HTR-8/SVneo (cell line): ENCODE results near the gene SNX3.

Experiments
- DNase-seq: peaks from one replicate; pipeline ENCODE4 v3.0.0; 2011; ENCODE audit warnings: low spot score, mixed read lengths; ENCODE audit not compliant: insufficient read length
- FAIRE-seq: peaks from 2 replicates; lab custom pipeline; 2011; peaks lifted over from hg19 to GRCh38; lab: Jason Lieb, UNC

The SNX3 gene

DNA sequence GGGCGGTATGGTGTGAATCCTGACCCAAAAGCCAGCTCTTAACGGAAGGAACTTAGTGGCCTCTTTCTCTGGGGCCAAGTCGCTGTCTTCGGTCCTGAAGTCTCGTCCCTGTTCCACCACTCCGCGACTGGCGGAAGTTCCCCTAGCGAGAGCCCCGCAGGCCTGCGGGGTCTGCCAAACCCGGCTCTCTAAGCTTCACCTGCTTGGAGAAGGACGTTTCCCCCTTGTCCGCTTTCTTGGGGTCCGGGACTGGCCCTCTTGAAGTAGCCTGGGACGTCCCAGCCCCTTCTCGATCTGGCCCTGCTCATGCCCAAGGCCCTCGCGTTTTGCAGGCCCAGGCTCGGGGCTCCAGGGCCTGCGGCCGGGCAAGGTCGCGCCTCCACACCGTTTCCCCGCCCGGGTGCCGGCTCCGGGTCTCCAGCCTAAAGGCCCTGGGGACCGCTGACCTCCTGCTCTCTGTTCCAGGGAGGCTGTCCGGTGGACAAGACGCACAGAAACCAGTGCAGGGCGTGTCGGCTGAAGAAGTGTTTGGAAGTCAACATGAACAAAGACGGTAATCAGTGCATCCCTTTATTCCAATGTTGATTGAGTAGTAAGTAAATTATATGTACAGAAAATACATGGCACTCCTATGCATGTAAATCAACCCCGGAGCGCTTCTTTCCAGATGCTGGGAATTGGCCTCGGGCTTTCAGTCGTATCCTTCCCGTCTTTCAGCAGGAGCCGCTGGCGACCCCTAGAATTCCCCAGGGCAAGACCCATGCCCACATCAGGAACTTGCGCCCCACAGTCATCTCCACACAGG lies 86.3 kb downstream of the SNX3 start:
- FAIRE-seq (no peak), DNase-seq (no peak)

DNA sequence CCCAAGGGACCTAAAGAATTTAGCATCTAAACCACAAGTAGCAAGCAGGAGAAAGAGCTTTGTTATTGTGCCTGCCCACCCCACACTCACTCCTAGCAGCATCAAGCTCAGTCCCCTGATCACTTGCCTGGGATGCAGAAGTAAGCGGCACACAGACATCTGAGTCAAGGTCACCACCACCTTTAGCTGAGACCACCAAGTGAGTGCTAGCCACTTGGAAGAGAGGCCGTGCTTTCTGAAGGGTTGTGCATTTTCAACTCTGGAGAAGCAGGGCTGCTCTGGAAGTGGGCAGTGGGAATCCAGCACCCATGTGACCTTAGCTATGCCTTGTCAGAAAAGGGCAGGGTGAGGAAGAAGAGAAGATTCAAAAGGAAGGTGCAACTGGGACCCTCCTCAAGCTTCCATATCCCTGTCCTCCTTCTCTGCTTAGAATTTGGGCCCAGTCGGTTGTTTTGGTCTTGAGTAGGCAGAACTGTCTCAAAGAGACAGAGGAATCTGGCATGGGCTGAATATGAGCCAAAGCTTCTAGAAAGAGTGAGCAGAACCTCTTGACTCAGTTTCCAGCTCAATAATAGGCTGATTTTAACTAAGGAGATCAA lies 88.8 kb downstream of the SNX3 start:
- FAIRE-seq (no peak), DNase-seq (no peak)

DNA sequence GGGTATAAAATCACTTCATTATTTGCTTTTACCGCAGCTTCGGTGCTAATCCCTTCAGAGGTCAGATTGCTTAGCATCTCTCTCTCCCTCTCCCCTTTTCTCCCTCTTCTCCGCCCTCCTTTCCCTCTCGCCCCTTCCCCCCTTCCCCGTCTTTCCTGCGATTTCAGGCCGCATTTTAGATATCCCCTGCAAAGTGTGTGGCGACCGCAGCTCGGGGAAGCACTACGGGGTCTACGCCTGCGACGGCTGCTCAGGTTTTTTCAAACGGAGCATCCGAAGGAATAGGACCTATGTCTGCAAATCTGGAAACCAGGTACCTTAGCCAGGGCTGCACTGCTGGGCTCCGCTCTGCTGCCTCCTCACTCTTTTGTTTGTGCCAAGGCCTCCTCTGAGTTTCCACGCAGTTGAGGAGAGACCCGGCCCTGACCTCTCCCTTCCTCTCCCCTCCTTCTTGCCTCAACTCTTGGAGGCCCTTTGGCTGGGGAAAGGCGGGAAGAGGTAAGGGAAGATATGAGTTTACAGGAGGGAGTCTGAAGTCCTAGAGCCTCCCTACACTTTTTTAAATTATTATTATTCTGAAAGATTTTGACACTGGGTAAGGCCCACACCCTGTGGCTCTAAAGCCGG lies 89.4 kb downstream of the SNX3 start:
- FAIRE-seq (no peak), DNase-seq (no peak)

DNA sequence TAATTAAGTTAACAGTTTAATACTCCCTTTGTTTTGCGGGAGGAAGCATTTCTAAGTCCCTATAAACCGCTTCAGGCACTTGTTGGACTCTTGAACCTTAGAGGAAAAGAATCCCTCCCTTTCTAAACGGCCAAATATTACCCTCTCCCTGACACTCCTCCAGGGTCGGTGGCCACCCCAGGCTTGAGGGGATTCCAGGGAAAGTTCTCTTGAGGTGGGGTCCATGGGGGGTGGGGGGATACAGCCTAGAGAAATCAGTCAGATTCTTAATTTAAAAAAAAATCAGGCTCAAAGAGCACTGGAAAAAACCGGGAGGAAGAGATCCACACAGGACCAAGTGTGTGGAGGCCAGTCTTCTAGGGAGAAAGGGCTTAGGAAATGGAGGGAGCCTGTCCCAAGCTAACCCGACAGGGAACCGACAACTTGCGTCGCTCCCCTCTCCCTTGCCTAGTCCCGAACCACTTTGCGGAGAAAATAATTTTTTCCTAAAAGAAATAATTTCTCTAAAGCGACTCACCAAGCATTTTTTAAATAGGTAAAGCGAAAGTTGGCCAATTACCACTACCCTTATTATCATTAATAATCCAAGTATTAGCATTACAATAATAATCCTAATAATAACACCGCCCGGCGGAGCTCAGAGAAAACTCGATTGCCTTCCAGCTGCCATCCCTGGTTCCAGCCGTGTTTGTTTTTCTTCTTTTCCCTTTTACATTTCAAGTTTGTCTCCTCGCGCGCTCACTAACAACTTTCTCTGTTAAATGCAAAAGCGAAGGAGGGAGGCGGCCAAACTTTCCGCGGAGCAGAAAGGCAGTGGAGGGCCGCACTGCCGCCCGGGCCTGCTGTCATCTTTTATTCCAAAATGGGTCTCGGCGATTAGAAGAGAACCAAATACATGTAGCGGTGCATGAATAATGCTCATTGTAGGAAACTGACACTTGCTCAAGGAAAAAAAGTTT lies 90.2 kb downstream of the SNX3 start:
- DNase-seq: no peak
- no peak for FAIRE-seq

GRCh38 chr6:108169464-108170331 lies 91.1 kb downstream of the SNX3 start:
- DNase-seq (no peak), FAIRE-seq (no peak)

DNA sequence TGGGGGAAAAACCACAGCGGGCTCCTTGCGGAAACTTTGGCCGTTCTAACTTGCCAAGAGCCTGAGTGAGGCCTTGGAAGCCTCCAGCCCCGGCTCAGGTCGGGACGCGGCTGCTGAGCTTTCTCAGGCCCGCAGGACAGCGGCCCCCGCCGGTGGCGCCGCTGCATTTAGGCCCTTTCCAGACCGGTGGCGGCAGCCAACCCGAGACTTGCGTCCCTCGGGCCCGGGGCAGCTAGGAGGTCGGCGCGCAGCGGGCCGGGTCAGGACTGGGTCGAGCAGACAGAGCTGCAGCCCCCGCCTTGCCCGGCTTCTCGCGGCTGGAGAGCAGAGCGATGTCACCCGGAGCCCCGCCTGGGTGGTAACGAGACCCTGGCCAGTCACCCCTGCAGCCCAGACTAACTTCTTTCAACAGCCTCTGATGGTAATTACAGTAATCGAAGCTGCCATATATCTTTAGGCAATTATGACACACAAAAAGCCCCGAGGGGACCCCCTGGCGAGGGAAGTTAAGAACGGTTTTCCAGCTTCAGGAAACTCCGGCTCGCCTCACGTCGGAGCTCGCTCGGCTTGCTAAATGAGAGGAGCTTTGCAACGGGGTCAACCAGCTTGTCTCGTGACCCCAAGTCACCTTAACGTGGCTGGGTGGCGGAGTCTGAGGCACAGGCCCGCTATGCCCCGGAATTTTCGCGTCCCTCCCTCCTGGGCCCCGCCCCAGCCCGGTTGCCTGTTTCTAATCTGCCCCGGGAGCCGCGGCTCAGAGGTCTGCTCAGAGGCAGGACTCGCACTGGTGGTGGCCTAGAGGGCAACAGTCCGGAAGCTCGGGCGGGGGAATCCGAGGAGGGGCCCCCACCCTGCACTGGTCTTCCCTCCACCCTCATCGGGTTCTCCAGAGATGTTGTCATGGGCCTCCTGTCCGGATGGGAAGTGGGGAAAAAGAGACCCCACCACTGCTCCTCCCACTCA lies 92.1 kb downstream of the SNX3 start:
- no peak for FAIRE-seq

DNA sequence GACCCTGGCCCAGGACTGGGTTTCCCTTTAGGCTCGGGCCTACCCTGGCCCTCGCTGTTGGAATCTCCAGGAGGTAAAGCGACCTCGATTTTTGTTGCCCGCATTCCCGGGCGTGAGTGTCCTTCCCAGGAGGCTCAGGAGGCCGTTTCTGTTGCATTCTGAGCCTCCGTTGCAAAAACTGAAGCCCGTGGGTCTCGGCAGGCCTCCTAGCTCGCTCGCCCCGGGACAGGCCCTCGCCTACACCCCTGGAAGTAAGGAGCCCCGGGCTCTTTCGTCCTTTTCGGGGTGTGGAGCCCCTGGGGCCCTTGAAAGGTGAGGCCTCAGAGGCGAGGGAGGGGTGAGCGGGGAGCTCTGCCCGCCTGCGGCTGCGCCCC lies 92.8 kb downstream of the SNX3 start:
- FAIRE-seq: no peak
- no peak for DNase-seq

More for the DNA sequence above, 92.1 kb downstream of the SNX3 start:
- DNase-seq: no peak

DNA sequence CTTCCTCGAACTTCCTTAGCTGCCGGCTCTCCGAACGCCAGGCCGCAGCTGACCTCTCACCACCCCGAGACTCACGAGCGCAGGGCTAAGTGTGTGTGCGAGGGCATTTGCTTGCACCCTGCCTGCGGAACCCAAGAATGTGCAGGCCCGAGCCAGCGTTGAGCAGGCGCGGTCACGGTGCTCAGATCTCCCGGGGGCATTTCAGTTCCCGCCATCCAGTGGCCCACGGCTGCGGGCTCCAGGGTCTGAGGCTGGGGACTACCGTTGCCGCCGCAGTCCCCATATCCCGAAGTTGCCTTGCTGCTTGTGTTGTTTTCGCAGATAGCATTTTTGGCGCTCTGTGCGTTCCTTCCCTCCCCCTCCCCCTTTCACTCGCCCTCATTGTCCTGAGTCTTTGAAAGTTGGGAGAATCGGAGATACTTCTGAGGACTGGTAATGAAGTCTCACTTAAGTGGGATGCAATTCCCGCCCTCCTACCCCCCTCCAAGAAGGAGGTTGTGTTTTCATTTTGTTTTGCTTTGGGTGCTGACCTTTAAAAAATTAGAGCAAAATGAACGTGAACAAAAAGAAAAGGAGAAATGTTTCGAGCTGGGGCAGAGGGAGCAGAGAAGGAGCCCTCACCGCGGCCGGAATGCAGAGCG lies 93.3 kb downstream of the SNX3 start:
- FAIRE-seq (no peak), DNase-seq (no peak)

DNA sequence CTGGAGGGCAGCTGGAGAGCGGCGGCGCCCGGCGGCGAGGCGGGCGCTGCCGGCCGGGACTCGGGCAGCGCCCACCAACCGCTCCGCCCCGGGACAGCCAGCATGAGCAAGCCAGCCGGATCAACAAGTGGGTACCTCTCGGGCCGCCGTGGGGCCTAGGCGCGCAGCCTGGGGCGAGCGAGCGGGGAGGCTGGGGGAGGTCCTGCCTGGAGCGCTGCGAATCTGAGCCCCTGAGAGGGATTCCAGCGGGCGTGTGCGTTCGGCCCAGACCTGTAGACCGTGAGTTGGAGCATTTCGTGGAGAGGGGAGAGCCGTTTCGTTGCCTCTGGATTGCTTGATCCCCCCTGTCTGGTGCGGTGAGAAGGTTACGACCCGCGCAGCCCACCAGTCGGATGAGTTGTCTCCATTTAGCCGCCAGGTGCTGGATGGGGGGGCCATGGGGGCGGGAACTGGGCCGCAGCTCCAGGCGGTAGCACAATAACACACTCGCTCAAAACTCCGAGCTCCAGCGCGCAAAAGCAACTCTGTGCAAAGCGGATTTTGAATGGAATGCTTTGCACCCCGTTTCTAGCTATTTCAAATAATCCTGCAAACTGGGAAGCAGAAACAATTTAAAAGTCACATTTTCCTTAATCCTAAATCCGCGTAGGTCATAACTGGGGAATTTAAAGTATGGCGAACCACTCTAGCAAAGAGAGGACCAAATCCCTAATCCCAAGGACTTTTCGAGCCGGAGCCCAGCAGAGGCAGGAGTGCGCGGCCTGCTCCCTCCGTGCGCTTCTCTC lies 94.0 kb downstream of the SNX3 start:
- FAIRE-seq (no peak), DNase-seq (no peak)

DNA sequence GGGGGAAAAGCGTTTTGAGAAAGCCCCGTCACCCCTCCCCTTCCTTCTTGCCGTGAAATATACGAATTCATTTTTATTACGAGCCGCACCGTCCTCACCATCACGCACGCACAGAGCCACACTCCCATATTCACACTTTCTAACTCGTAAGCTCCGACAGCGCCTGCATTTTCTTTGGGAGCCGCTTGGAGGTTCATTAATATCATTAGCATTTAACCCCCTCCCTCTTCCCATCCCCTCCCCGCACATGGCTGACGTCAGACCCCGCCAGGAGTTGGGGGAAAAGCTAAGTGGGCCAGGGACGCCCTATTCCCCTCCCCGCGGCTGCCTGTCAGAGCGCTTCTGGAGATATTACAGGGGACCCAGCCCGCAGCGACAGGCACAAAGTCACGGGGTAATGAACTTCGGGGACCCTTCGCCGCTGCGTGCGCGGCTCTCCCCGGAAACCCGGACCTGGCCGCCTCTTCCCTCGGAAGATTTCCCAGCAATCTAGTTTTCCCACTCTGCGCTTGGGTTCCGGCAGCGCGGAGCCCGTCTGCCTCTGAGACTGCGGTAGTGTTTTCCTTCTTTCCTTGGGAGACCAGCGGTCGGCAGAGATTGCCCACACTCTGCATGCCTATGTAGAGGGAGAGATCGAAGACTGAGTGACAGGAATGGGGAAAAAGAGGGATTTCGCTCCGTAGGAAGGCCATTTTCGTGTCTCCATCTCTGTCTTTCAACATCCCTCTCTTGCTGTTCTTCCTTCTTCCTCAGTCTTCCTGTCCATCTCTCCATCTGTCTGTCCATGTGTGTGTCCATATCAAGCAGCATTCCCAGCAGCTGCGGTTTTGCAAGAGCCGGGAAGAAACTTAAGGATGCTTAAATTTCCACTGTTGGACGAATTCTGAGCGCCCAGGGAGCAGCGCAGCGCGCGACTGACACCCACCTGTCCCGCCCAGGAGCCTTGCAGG lies 94.9 kb downstream of the SNX3 start, which contains the start of gene NR2E1:
NR2E1 (plus strand) TSS at position 309 of the 950 bp plus-strand sequence. CDS start 744 bp downstream, outside the sequence.
- DNase-seq (peak; percentile 30), FAIRE-seq (no peak)

DNA sequence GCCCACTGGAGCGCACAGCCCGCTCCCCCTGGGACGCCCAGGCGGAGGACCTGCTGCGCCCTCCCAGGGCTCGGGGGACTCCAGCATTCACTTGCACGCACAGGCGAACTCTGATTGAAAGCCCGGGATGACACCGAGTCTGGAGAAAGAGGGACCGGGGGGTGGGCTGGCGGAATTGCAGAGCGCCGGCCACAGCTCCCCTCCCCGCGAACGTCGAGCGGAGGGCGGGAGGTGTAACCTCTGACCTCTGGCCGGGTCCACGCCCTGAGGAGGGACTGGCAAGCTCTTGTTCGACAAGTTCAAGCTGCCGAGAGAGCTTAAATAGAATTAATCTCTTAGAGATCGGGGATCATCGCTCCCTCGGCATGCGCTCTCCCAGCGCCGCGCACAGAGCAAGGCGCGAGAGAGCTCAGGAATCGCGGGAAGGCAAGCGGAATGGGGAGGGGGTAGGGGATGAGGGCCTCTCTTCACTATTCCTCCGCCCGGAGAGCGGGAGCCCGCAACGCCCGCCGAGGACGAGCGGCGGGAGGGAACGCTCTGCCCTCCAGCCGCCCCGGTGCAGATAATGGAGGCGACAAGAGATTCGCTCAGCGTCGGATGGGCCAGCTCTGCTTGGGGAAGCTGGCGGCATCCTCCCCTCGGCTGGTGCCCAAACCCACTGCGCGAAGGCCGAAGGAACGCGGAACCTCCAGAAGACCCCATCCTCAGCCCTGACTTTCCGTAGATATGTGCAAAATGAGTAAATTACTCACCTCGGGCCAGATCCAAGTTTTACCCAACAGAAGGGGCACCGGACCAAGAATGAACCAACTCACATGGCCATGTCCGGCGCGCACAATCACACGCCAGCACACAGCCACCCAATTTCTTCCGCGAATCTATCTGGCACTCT lies 95.8 kb downstream of the SNX3 start:
- FAIRE-seq (no peak), DNase-seq (no peak)

DNA sequence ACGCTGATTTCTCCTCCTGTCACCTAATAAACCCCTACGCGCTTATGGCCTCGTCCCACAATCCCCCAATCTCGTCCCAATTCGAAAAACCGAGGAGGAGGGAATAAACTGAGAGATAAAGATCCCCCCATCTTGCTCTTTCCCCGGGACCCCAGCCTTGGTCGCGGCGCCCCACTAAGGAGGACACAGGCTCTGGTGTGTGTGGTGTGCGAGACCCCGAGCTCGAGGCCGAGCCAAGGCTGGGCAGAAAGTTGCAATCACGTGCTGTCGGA lies 96.4 kb downstream of the SNX3 start:
- no peak for DNase-seq
- no peak for FAIRE-seq

- FAIRE-seq (no peak), DNase-seq (no peak)
These were observed 96.9 kb downstream of the SNX3 start for GRCh38 chr6:108163644-108164542.

GRCh38 chr6:108163267-108163643 lies 97.6 kb downstream of the SNX3 start:
- DNase-seq (no peak), FAIRE-seq (no peak)
